Liver (tissue), 3 donors: Measurements from ENCODE around the gene ZDHHC5.
"Not testable (repeated sequence)": the region's sequence is repeated elsewhere in the genome, so short reads cannot be mapped to it uniquely, and the experiment has no call there.

Source experiments
- ATF3 ChIP-seq: IDR thresholded peaks from 2 replicates; pipeline ENCODE4 v1.6.1; 2016; ENCODE audit warnings: antibody characterized with exemption
- CTCF ChIP-seq: fragments of 150-350 bp; IDR thresholded peaks from 2 replicates; pipeline ENCODE4 v1.5.1; 2017; ENCODE audit warnings: improper control_type of control experiment, low read depth, low read length; ENCODE audit not compliant: missing input control
- EGR1 ChIP-seq, 2 donors: IDR thresholded peaks; 2 replicates each; pipeline ENCODE4 v1.6.1; 2016 to 2018; ENCODE audit warnings: antibody characterized with exemption in 2 of 2, low read depth in 2 of 2
- FOXA1 ChIP-seq: IDR thresholded peaks from 2 replicates; pipeline ENCODE4 v1.6.1; 2016; ENCODE audit warnings: antibody characterized with exemption
- FOXA2 ChIP-seq: IDR thresholded peaks from 2 replicates; pipeline ENCODE4 v1.6.1; 2016; ENCODE audit warnings: antibody characterized with exemption
- GABPA ChIP-seq, 2 donors: IDR thresholded peaks in 1 of 2; conservative IDR thresholded peaks in 1 of 2; 2 replicates each; pipeline ENCODE4 v1.6.1; 2016; ENCODE audit warnings: antibody characterized with exemption in 2 of 2, mild to moderate bottlenecking in 1 of 2, moderate library complexity in 1 of 2
- JUND ChIP-seq, 2 donors: IDR thresholded peaks; 2 replicates each; pipeline ENCODE4 v1.6.1; 2016; ENCODE audit warnings: antibody characterized with exemption in 2 of 2
- MAX ChIP-seq: IDR thresholded peaks from 2 replicates; pipeline ENCODE4 v1.6.1; 2016; ENCODE audit warnings: antibody characterized with exemption
- NR2F2 ChIP-seq: IDR thresholded peaks from 2 replicates; pipeline ENCODE4 v1.6.1; 2016; ENCODE audit warnings: antibody characterized with exemption
- RAD21 ChIP-seq, 2 donors: IDR thresholded peaks; 2 replicates each; pipeline ENCODE4 v1.6.1; 2016; ENCODE audit warnings: antibody characterized with exemption in 2 of 2, mild to moderate bottlenecking in 2 of 2
- REST ChIP-seq: IDR thresholded peaks from 2 replicates; pipeline ENCODE4 v1.6.1; 2016; ENCODE audit warnings: antibody characterized with exemption, mild to moderate bottlenecking
- RXRA ChIP-seq, 2 donors: IDR thresholded peaks; 2 replicates each; pipeline ENCODE4 v1.6.1; 2017 to 2018; ENCODE audit warnings: antibody characterized with exemption in 2 of 2, mild to moderate bottlenecking in 1 of 2
- TAF1 ChIP-seq: conservative IDR thresholded peaks from 2 replicates; pipeline ENCODE4 v1.6.1; 2016; ENCODE audit warnings: antibody characterized with exemption, mild to moderate bottlenecking
- donor health status: healthy.
- donor health status: healthy.

- not testable (repeated sequence) for TF ChIP-seq FOXA2; CTCF; REST; MAX; TAF1; RXRA (IDR thresholded peaks at IDR 0.05); ATF3; JUND (IDR thresholded peaks at IDR 0.05); NR2F2; FOXA1; RAD21 (IDR thresholded peaks at IDR 0.05); GABPA (IDR thresholded peaks at IDR 0.05 in 1 of 2, conservative IDR thresholded peaks at IDR 0.05 in 1 of 2); EGR1 (IDR thresholded peaks at IDR 0.05; ENCODE audit: low read depth in 2 of 2)
Observed at GRCh38 chr11:57652230-57652629, 15.7 kb upstream of the ZDHHC5 start.
